ENCODE data around the gene FOXRED1. TPM values are rescaled to one million over a fixed set of nuclear protein-coding genes. Genes with fewer than 3 reads are reported as not detected.

FOXRED1 gene
- total RNA-seq, 1 donor from 2014 or later = 49.6 TPM

GRCh38 chr11:126282736-126283591, 14.0 kb downstream of the FOXRED1 start, which contains the start of gene TIRAP:
Gene TIRAP, plus strand, starts transcription at chr11:126283093. Its CDS starts 7,802 bp downstream, at chr11:126290895.
- peaks cover 18% of the 10 kb centered on the region for H3K36me3 Mint-ChIP-seq
- no peaks in the 10 kb centered on the region for H3K9me3 Mint-ChIP-seq
- no peaks in the 10 kb centered on the region for H3K27me3 Mint-ChIP-seq
- DNase-seq (ENCODE audit: extremely low spot score, unreplicated experiment) = no peak
- peaks cover 24% of the 10 kb centered on the region for H3K4me1 Mint-ChIP-seq (ENCODE audit: unreplicated experiment)
- H3K4me3 Mint-ChIP-seq = peak within 1 kb of the TSS; percentile 99
- peak; percentile 65 for TF ChIP-seq CTCF (conservative IDR thresholded peaks at IDR 0.05)
- peak within 1 kb of the TSS; percentile 93 for H3K27ac Mint-ChIP-seq

GRCh38 chr11:126284829-126285228, 15.9 kb downstream of the FOXRED1 start:
- H3K9me3 Mint-ChIP-seq = no peaks in the 10 kb centered on the region
- no peak overlapping the region for H3K27ac Mint-ChIP-seq
- no peak for TF ChIP-seq CTCF (conservative IDR thresholded peaks at IDR 0.05)
- H3K36me3 Mint-ChIP-seq = peaks cover 11% of the 10 kb centered on the region
- no peak for DNase-seq (ENCODE audit: extremely low spot score, unreplicated experiment)
- peak overlapping the region; percentile 77 for H3K4me3 Mint-ChIP-seq
- H3K4me1 Mint-ChIP-seq (ENCODE audit: unreplicated experiment) = peaks cover 24% of the 10 kb centered on the region
- no peaks in the 10 kb centered on the region for H3K27me3 Mint-ChIP-seq

GRCh38 chr11:126288237-126288636, 19.3 kb downstream of the FOXRED1 start:
- Mint-ChIP-seq H3K4me1 (ENCODE audit: unreplicated experiment) (peaks cover 8% of the 10 kb centered on the region), H3K36me3 (peaks cover 15% of the 10 kb centered on the region), H3K9me3 (no peaks in the 10 kb centered on the region), H3K4me3 (no peak overlapping the region), H3K27me3 (no peaks in the 10 kb centered on the region), H3K27ac (no peak overlapping the region)
- DNase-seq (ENCODE audit: extremely low spot score, unreplicated experiment) = no peak
- TF ChIP-seq CTCF (conservative IDR thresholded peaks at IDR 0.05) = no peak

- DNase-seq (ENCODE audit: extremely low spot score, unreplicated experiment) = no peak
- H3K36me3 Mint-ChIP-seq = peaks cover 20% of the 10 kb centered on the region
- no peaks in the 10 kb centered on the region for H3K9me3 Mint-ChIP-seq
- TF ChIP-seq CTCF (conservative IDR thresholded peaks at IDR 0.05) = no peak
- H3K4me1 Mint-ChIP-seq (ENCODE audit: unreplicated experiment) = no peaks in the 10 kb centered on the region
- H3K27me3 Mint-ChIP-seq = no peaks in the 10 kb centered on the region
- H3K4me3 Mint-ChIP-seq = no peak overlapping the region
- H3K27ac Mint-ChIP-seq = no peak overlapping the region
Measured at GRCh38 chr11:126290887-126291286, 21.9 kb downstream of the FOXRED1 start.

GRCh38 chr11:126293726-126294125, 24.8 kb downstream of the FOXRED1 start:
- no peaks in the 10 kb centered on the region for H3K27me3 Mint-ChIP-seq
- TF ChIP-seq CTCF (conservative IDR thresholded peaks at IDR 0.05) = no peak
- H3K36me3 Mint-ChIP-seq = peaks cover 20% of the 10 kb centered on the region
- no peaks in the 10 kb centered on the region for H3K9me3 Mint-ChIP-seq
- H3K4me1 Mint-ChIP-seq (ENCODE audit: unreplicated experiment) = peaks cover 2% of the 10 kb centered on the region
- H3K27ac Mint-ChIP-seq = no peak overlapping the region
- H3K4me3 Mint-ChIP-seq = no peak overlapping the region
- DNase-seq (ENCODE audit: extremely low spot score, unreplicated experiment) = no peak

Data from type B pancreatic cell (in vitro differentiated cells).